ENCODE measurements around the gene PTPRD.

DNA sequence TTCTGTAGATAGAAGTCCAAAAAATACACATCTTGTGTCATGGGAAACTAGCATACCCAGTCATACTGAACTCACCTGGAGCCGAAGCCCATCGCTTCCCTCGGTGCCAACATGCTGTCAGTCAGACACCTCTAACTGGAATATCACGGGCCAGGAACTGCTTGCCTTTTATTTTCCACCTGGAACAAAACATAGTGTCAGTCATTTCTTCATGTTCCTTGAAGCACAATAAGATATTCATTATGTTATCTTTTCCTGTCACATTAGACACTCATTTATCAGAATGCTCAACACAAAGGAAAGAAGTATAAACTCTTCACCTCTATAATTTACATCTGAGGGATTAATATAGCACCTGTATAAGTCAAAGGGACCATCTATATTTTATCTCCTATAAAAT lies 674.4 kb downstream of the PTPRD start:
- TF ChIP-seq, protein P1, sequence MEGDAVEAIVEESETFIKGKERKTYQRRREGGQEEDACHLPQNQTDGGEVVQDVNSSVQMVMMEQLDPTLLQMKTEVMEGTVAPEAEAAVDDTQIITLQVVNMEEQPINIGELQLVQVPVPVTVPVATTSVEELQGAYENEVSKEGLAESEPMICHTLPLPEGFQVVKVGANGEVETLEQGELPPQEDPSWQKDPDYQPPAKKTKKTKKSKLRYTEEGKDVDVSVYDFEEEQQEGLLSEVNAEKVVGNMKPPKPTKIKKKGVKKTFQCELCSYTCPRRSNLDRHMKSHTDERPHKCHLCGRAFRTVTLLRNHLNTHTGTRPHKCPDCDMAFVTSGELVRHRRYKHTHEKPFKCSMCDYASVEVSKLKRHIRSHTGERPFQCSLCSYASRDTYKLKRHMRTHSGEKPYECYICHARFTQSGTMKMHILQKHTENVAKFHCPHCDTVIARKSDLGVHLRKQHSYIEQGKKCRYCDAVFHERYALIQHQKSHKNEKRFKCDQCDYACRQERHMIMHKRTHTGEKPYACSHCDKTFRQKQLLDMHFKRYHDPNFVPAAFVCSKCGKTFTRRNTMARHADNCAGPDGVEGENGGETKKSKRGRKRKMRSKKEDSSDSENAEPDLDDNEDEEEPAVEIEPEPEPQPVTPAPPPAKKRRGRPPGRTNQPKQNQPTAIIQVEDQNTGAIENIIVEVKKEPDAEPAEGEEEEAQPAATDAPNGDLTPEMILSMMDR (IDR thresholded peaks at IDR 0.05) = no peak
- TF ChIP-seq EZH2 (IDR thresholded peaks at IDR 0.05; ENCODE audit: borderline replicate concordance, insufficient read depth, low read depth, low read length, poor library complexity, severe bottlenecking) = no peak

Data from B cell (primary cell).